SK-N-MC (cell line): Measurements from ENCODE around the gene SHANK1.
"Not testable (repeated sequence)": the region's sequence is repeated elsewhere in the genome, so short reads cannot be mapped to it uniquely, and the experiment has no call there.

Experiments
- EZH2 ChIP-seq: fragments of 200-600 bp; sonication (generic); IDR thresholded peaks from one replicate; pipeline ENCODE4 v1.6.1; 2017; ENCODE audit warnings: antibody characterized with exemption
- POLR2AphosphoS5 ChIP-seq: IDR thresholded peaks from 2 replicates; pipeline ENCODE4 v1.6.1; 2012; ENCODE audit warnings: mild to moderate bottlenecking, low read depth, low read length, borderline replicate concordance

DNA sequence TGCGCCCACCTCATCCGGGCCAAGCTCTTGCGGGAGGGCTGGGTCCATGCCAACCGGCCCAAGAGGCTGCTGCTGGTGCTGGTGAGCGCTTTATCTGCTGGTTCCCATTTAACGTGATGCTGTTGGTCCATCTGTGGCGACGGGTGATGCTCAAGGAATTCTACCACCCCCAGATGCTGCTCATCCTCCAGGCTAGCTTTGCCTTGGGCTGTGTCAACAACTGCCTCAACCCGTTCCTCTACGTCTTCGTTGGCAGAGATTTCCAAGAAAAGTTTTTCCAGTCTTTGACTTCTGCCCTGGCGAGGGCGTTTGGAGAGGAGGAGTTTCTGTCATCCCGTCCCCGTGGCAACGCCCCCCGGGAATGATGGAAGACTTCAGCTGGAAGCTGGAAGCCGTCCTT, 39.5 kb upstream of the SHANK1 start:
- not testable (repeated sequence) for TF ChIP-seq POLR2AphosphoS5, EZH2
